Nephron progenitor cell (in vitro differentiated cells): ENCODE data around the gene CASS4.
A peak's percentile ranks its signal among the peaks of the same experiment; 100 is the strongest.
"Not testable (repeated sequence)": the region's sequence is repeated elsewhere in the genome, so short reads cannot be mapped to it uniquely, and the experiment has no call there.

Experiments used
- DNase-seq: peaks from one replicate; pipeline ENCODE4 v3.0.0; 2021
- H3K27ac Mint-ChIP-seq: 2 replicates; pipeline ENCODE4 v1.8.0; 2021; ENCODE audit warnings: mild to moderate bottlenecking, moderate library complexity, mixed read lengths
- H3K27me3 Mint-ChIP-seq: 2 replicates; pipeline ENCODE4 v1.8.0; 2021; ENCODE audit warnings: mild to moderate bottlenecking, low read depth, mixed read lengths; ENCODE audit not compliant: poor library complexity
- H3K36me3 Mint-ChIP-seq: 2 replicates; pipeline ENCODE4 v1.8.0; 2021; ENCODE audit warnings: low read depth, mixed read lengths
- H3K4me1 Mint-ChIP-seq: 2 replicates; pipeline ENCODE4 v1.8.0; 2021; ENCODE audit warnings: mixed read lengths
- H3K4me3 Mint-ChIP-seq: 2 replicates; pipeline ENCODE4 v1.8.0; 2021; ENCODE audit warnings: mild to moderate bottlenecking, moderate library complexity, mixed read lengths
- H3K9me3 Mint-ChIP-seq: 2 replicates; pipeline ENCODE4 v1.8.0; 2021; ENCODE audit warnings: mild to moderate bottlenecking, moderate library complexity, mixed read lengths
- CTCF ChIP-seq: fragments of 200-600 bp; sonication (generic); IDR thresholded peaks from 2 replicates; pipeline ENCODE4 v1.5.0; 2021; ENCODE audit warnings: antibody characterized with exemption

Gene CASS4

GRCh38 chr20:56389807-56390206 is 22.3 kb upstream of the CASS4 start:
- H3K27me3 Mint-ChIP-seq = no peaks in the 10 kb centered on the region
- TF ChIP-seq CTCF = no peak
- H3K4me3 Mint-ChIP-seq = peak overlapping the region; percentile 53
- H3K27ac Mint-ChIP-seq = no peak overlapping the region
- H3K36me3 Mint-ChIP-seq = peaks cover 47% of the 10 kb centered on the region
- peaks cover 37% of the 10 kb centered on the region for H3K4me1 Mint-ChIP-seq
- DNase-seq = no peak
- H3K9me3 Mint-ChIP-seq = no peaks in the 10 kb centered on the region

- DNase-seq, H3K27ac Mint-ChIP-seq, H3K27me3 Mint-ChIP-seq, H3K9me3 Mint-ChIP-seq, H3K4me3 Mint-ChIP-seq: not testable (repeated sequence)
- peaks cover 45% of the 10 kb centered on the region for H3K36me3 Mint-ChIP-seq
- H3K4me1 Mint-ChIP-seq = peaks cover 36% of the 10 kb centered on the region
Measured at GRCh38 chr20:56390396-56390795, 21.7 kb upstream of the CASS4 start.

GRCh38 chr20:56391037-56391436 is 21.0 kb upstream of the CASS4 start:
- peak overlapping the region; percentile 28 for H3K27ac Mint-ChIP-seq
- H3K27me3 Mint-ChIP-seq = no peaks in the 10 kb centered on the region
- H3K4me1 Mint-ChIP-seq = peaks cover 32% of the 10 kb centered on the region
- H3K9me3 Mint-ChIP-seq = no peaks in the 10 kb centered on the region
- peaks cover 46% of the 10 kb centered on the region for H3K36me3 Mint-ChIP-seq
- no peak for TF ChIP-seq CTCF
- H3K4me3 Mint-ChIP-seq = no peak overlapping the region
- no peak for DNase-seq

- H3K36me3 Mint-ChIP-seq = peaks cover 44% of the 10 kb centered on the region
- no peak for TF ChIP-seq CTCF
- peaks cover 32% of the 10 kb centered on the region for H3K4me1 Mint-ChIP-seq
- peak overlapping the region; percentile 83 for H3K27ac Mint-ChIP-seq
- H3K27me3 Mint-ChIP-seq = no peaks in the 10 kb centered on the region
- no peaks in the 10 kb centered on the region for H3K9me3 Mint-ChIP-seq
- no peak overlapping the region for H3K4me3 Mint-ChIP-seq
- peak; percentile 3 for DNase-seq
Measured at GRCh38 chr20:56391596-56392131, 20.4 kb upstream of the CASS4 start.

- no peak within 1 kb of the TSS for H3K4me3 Mint-ChIP-seq
- no peaks in the 10 kb centered on the region for H3K27me3 Mint-ChIP-seq
- H3K4me1 Mint-ChIP-seq = peaks cover 32% of the 10 kb centered on the region
- H3K27ac Mint-ChIP-seq = peak within 1 kb of the TSS; percentile 83
- DNase-seq = peak; percentile 96
- H3K36me3 Mint-ChIP-seq = peaks cover 48% of the 10 kb centered on the region
- H3K9me3 Mint-ChIP-seq = no peaks in the 10 kb centered on the region
- no peak for TF ChIP-seq CTCF
Measured at GRCh38 chr20:56392132-56392880, 19.8 kb upstream of the CASS4 start, which contains the start of the genes AURKA and CSTF1. Gene AURKA (minus strand): TSS chr20:56392215. CDS start chr20:56388197, 4,018 bp downstream. Gene CSTF1 (plus strand): TSS chr20:56392645. CDS start chr20:56395553, 2,908 bp downstream.

- Mint-ChIP-seq H3K27me3 (no peaks in the 10 kb centered on the region), H3K27ac (peak overlapping the region; percentile 33)
- DNase-seq = no peak
Measured at GRCh38 chr20:56392881-56393482, 19.1 kb upstream of the CASS4 start.

More at GRCh38 chr20:56392881-56393482, 19.1 kb upstream of the CASS4 start:
- no peaks in the 10 kb centered on the region for H3K9me3 Mint-ChIP-seq
- TF ChIP-seq CTCF = no peak
- peaks cover 48% of the 10 kb centered on the region for H3K36me3 Mint-ChIP-seq
- no peak overlapping the region for H3K4me3 Mint-ChIP-seq
- H3K4me1 Mint-ChIP-seq = peaks cover 32% of the 10 kb centered on the region
